ENCODE results near the gene DNAJB6. TPM values are rescaled to one million over a fixed set of nuclear protein-coding genes. Genes with fewer than 3 reads are reported as not detected.

Gene DNAJB6
- total and polyA plus RNA-seq, 8 donors: 48.7 to 233 (median 65.4) TPM

DNA sequence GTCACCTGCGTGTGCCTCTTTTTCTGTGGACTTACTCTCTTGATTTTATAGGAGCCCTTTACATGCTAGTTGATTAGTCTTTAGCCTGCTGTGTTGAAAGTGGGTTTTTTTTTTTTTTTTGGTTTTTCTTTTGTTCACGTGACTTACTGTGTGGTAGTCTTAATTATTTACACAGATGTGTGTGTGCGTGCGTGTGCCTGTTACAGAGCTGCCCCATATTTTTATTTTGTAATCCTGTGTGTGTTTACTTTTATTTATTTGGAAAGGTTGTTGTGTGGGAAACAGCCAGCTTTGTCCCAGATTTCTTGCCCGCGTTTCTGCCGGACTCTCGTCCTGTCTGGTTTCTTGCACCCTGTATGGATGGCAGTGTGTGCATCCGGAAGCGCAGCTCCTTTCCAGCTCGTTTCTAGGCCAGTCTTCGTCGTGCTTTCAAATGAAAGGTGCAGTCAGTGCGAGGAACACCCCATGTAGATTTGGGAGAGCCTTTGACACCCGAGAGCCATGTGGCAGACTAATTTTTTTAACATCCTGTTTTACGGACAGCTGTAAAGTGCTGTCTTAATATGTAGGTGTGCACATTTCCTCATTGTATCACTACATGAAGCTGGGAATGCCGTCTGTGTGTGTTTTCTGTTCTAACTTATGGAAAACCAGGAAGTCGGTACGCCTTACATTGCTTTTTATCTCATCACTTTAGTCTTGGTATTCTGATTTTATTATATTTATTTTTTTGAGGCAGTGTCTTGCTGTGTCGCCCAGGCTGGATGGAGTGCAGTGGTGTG is 55.6 kb downstream of the DNAJB6 start:
- Histone ChIP-seq H3K36me3 (peaks cover 15 to 73% (median 61%) of the 10 kb centered on the region in 4 donors), H3K9me3 (no peaks in the 10 kb centered on the region), H3K4me3 (no peak overlapping the region), H3K27ac (no peak overlapping the region), H3K27me3 (no peaks in the 10 kb centered on the region), H3K4me1 (peaks cover 0 to 41% (median 6%) of the 10 kb centered on the region in 4 donors)
- no peak for DNase-seq
- WGBS, 5 donors: 84 to 92% (median 87%) methylated on average over 20 of the region's 20 CpGs
- no peak for TF ChIP-seq POLR2A (IDR thresholded peaks at IDR 0.05)
- TF ChIP-seq EP300 (IDR thresholded peaks at IDR 0.05): no peak
- TF ChIP-seq, protein P1, sequence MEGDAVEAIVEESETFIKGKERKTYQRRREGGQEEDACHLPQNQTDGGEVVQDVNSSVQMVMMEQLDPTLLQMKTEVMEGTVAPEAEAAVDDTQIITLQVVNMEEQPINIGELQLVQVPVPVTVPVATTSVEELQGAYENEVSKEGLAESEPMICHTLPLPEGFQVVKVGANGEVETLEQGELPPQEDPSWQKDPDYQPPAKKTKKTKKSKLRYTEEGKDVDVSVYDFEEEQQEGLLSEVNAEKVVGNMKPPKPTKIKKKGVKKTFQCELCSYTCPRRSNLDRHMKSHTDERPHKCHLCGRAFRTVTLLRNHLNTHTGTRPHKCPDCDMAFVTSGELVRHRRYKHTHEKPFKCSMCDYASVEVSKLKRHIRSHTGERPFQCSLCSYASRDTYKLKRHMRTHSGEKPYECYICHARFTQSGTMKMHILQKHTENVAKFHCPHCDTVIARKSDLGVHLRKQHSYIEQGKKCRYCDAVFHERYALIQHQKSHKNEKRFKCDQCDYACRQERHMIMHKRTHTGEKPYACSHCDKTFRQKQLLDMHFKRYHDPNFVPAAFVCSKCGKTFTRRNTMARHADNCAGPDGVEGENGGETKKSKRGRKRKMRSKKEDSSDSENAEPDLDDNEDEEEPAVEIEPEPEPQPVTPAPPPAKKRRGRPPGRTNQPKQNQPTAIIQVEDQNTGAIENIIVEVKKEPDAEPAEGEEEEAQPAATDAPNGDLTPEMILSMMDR (IDR thresholded peaks at IDR 0.05): no peak
- no peak for TF ChIP-seq POLR2AphosphoS5 (IDR thresholded peaks at IDR 0.05)
- intact Hi-C loops (cut with DNase I; ENCODE audit: low total_unique reads): no loop called here

DNA sequence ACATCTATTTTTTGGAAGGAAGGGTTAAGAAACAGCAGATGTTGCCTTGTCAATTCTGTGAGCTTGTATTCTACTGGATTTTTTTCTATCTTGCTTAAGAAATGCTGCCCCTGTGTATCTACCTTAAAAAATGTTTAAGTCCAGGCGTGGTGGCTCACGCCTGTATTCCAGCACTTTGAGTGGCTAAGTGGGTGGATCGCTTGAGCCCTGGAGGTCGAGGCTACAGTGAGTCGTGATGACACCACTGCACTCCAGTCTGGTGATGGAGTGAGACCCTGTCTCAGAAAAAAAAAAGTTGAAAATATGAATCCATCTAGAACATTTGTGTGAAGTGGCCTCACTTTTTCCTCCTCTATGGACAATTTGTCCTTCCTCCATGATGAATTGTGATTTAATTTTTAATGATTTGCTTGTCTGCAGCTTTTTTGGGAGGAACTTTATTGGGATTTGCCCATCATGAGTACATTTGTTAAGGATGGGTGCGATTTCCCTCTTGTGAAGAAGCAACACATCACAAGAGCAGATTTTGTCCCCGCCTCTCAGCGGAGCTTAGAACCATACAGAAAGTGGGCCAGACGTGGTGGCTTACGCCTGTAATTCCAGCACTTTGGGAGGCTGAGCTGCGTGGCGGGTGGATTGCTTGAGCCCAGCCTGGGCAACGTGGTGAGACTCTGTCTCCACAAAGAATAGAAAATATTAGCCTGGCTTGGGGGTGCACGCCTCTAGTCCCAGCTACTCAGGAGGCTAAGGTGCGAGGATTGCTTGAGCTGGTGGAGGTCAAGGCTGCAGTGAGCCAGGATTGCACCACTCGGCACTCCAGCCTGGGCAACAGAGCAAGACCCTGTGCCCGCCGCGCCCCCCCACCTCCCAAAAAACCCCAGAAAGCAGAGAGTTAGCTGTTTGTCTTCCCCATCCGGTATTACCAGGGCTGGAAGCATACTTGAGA is 57.7 kb downstream of the DNAJB6 start:
- no peak overlapping the region for H3K4me3 ChIP-seq
- no peaks in the 10 kb centered on the region for H3K27me3 ChIP-seq
- TF ChIP-seq, protein P1 (IDR thresholded peaks at IDR 0.05): no peak
- no peak for TF ChIP-seq POLR2A (IDR thresholded peaks at IDR 0.05)
- H3K9me3 ChIP-seq: no peaks in the 10 kb centered on the region
- H3K4me1 ChIP-seq: peaks cover 9 to 48% (median 15%) of the 10 kb centered on the region in 4 donors
- 91 to 96% (median 95%) methylated on average over 19 to 20 of the region's 20 CpGs for WGBS, 5 donors
- no peak for DNase-seq
- intact Hi-C loops (cut with DNase I; ENCODE audit: low total_unique reads): no loop called here
- no peak overlapping the region for H3K27ac ChIP-seq
- peaks cover 15 to 65% (median 62%) of the 10 kb centered on the region in 4 donors for H3K36me3 ChIP-seq

DNA sequence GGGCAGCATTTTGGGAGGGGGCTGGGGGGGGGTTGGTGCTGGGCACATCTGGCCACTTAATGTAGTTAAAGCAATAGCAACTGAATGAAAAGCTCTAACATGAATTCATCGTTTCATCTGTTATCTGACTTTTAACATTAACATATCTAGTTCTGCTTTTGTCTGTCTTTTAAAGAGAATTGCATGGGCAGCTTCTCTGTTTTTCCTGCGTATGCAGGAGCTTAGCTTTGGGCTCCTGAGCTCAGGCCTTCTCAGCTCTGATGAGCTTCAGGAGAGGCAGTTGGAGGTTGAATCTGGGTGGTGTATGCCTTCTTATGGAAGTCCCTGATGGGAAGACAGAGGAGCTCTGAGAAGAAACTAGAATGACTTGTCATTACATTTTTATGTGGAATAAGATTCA is 58.4 kb downstream of the DNAJB6 start:
- H3K36me3 ChIP-seq: peaks cover 10 to 65% (median 63%) of the 10 kb centered on the region in 4 donors
- no peak for DNase-seq
- 80 to 95% (median 85%) methylated on average over 2 of the region's 2 CpGs for WGBS, 5 donors
- no peak overlapping the region for H3K27ac ChIP-seq
- no peaks in the 10 kb centered on the region for H3K27me3 ChIP-seq
- H3K4me1 ChIP-seq: peaks cover 4 to 41% (median 16%) of the 10 kb centered on the region in 4 donors
- intact Hi-C loops (cut with DNase I; ENCODE audit: low total_unique reads): no loop called here
- H3K9me3 ChIP-seq: no peaks in the 10 kb centered on the region
- TF ChIP-seq POLR2A (IDR thresholded peaks at IDR 0.05): no peak
- no peak for TF ChIP-seq EP300 (IDR thresholded peaks at IDR 0.05)
- TF ChIP-seq POLR2AphosphoS5 (IDR thresholded peaks at IDR 0.05): no peak
- TF ChIP-seq, protein P1 (IDR thresholded peaks at IDR 0.05): no peak
- H3K4me3 ChIP-seq: no peak overlapping the region

DNA sequence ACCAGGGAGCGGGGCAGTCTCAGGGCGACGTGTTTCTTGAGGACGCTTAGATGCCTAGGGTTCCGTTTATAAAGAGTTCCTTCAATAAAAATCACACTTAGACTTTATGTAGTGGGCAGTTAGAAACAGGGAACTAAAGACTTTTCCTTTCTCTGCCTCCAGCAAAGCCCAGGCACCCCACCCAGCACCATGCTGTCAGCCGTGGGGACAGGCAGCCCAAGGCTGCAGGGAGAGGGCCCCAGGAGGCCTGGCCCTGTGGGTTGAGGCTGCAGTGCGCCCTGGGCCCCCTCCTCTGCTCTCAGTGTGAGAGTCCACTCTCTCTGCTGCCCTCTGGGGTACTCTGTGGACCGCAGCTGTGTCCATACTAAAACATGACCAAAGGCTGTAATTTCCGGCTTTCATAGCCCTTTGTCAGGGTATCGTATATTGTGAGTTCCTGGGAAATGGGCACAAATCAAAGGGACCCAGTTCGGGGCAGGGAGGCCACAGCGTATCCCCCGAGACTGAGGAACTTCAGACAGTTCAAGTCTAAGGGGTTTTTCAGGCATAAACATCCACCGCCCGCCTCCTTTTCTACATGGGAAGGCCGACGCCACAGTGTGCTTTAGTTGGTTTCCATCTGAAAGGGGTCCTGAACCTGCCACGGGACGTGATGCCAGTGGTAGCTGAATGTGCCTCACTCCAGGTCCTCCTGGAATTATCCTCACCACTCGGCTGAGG is 59.7 kb downstream of the DNAJB6 start:
- no peak overlapping the region for H3K27ac ChIP-seq
- H3K4me3 ChIP-seq: no peak overlapping the region
- TF ChIP-seq POLR2AphosphoS5 (IDR thresholded peaks at IDR 0.05) (no peak), EP300 (IDR thresholded peaks at IDR 0.05) (no peak), POLR2A (IDR thresholded peaks at IDR 0.05) (no peak)
- TF ChIP-seq, protein P1 (IDR thresholded peaks at IDR 0.05): no peak
- H3K4me1 ChIP-seq: peaks cover 0 to 32% (median 16%) of the 10 kb centered on the region in 4 donors
- DNase-seq: no peak
- peaks cover 9 to 65% (median 63%) of the 10 kb centered on the region in 4 donors for H3K36me3 ChIP-seq
- 88 to 96% (median 95%) methylated on average over 14 to 20 of the region's 20 CpGs for WGBS, 5 donors
- intact Hi-C loops (cut with DNase I; ENCODE audit: low total_unique reads): no loop called here
- H3K27me3 ChIP-seq: no peaks in the 10 kb centered on the region
- H3K9me3 ChIP-seq: no peaks in the 10 kb centered on the region

All from stomach (tissue), 9 donors.